Right kidney (tissue), 1 donor: ENCODE data around the gene SNAPC4.

Experiments
- DNase-seq: peaks from one replicate; pipeline ENCODE4 v3.0.0-alpha.2; 2016

SNAPC4 gene

GRCh38 chr9:136370687-136371532 is 29.1 kb downstream of the SNAPC4 start:
- DNase-seq = no peak

GRCh38 chr9:136370037-136370436 is 29.9 kb downstream of the SNAPC4 start:
- no peak for DNase-seq

- DNase-seq = no peak
Measured at GRCh38 chr9:136368190-136368589, 31.8 kb downstream of the SNAPC4 start.

- DNase-seq = peak; percentile 20
Measured at GRCh38 chr9:136367296-136368145, 32.4 kb downstream of the SNAPC4 start.

GRCh38 chr9:136366826-136367225 is 33.1 kb downstream of the SNAPC4 start:
- DNase-seq = peak; percentile 1

- DNase-seq = peak; percentile 9
Measured at GRCh38 chr9:136365775-136366222, 34.2 kb downstream of the SNAPC4 start.

GRCh38 chr9:136364942-136365774 is 34.8 kb downstream of the SNAPC4 start:
- DNase-seq = no peak

- peak; percentile 83 for DNase-seq
Measured at GRCh38 chr9:136363949-136364748, 35.8 kb downstream of the SNAPC4 start.

- peak; percentile 89 for DNase-seq
Measured at GRCh38 chr9:136363106-136363948, 36.6 kb downstream of the SNAPC4 start, which contains the start of gene DNLZ. Gene DNLZ (minus strand): TSS chr9:136363744. CDS start chr9:136363714, 30 bp downstream.

- no peak for DNase-seq
Measured at GRCh38 chr9:136362450-136362784, 37.6 kb downstream of the SNAPC4 start.

- no peak for DNase-seq
Measured at GRCh38 chr9:136361754-136362449, 38.1 kb downstream of the SNAPC4 start.

GRCh38 chr9:136361047-136361753 is 38.8 kb downstream of the SNAPC4 start:
- no peak for DNase-seq

- DNase-seq = no peak
Measured at GRCh38 chr9:136359774-136360718, 39.9 kb downstream of the SNAPC4 start.

GRCh38 chr9:136358888-136359287 is 41.1 kb downstream of the SNAPC4 start:
- no peak for DNase-seq

GRCh38 chr9:136358016-136358415 is 42.0 kb downstream of the SNAPC4 start:
- no peak for DNase-seq

- no peak for DNase-seq
Measured at GRCh38 chr9:136357202-136357725, 42.7 kb downstream of the SNAPC4 start.
